Astrocyte (in vitro differentiated cells and primary cell): ENCODE results near the gene GLO1. TPM values are rescaled to one million over a fixed set of nuclear protein-coding genes. Genes with fewer than 3 reads are reported as not detected.

Experiments used
- DNase-seq: peaks from one replicate; pipeline ENCODE4 v3.0.0-alpha.2; 2010; ENCODE audit warnings: low read depth
- FAIRE-seq: peaks from 2 replicates; lab custom pipeline; 2011; peaks lifted over from hg19 to GRCh38; lab: Jason Lieb, UNC
- H2AFZ ChIP-seq: 2 replicates; pipeline ENCODE4 v1.6.0; 2012; ENCODE audit warnings: low read depth, low read length, inconsistent platforms
- H3K27ac ChIP-seq: 2 replicates; pipeline ENCODE4 v1.5.1; 2011; ENCODE audit warnings: low read depth, low read length, inconsistent platforms
- H3K27me3 ChIP-seq: 2 replicates; pipeline ENCODE4 v1.6.0; 2011; ENCODE audit warnings: low read length, inconsistent platforms; ENCODE audit not compliant: insufficient read depth
- H3K36me3 ChIP-seq: 2 replicates; pipeline ENCODE4 v1.5.1; 2011; ENCODE audit warnings: low read length, inconsistent platforms; ENCODE audit not compliant: insufficient read depth
- H3K4me1 ChIP-seq: 2 replicates; pipeline ENCODE4 v1.5.1; 2011; ENCODE audit warnings: low read length, inconsistent platforms; ENCODE audit not compliant: insufficient read depth
- H3K4me2 ChIP-seq: 2 replicates; pipeline ENCODE4 v1.6.0; 2012; ENCODE audit warnings: low read length, inconsistent platforms
- H3K4me3 ChIP-seq: 2 replicates; pipeline ENCODE4 v1.5.1; 2011; ENCODE audit warnings: low read depth, mild to moderate bottlenecking, low read length, inconsistent platforms; ENCODE audit not compliant: insufficient read depth
- H3K79me2 ChIP-seq: 2 replicates; pipeline ENCODE4 v1.6.0; 2012; ENCODE audit warnings: mild to moderate bottlenecking, low read length, inconsistent platforms; ENCODE audit not compliant: insufficient read depth
- H3K9ac ChIP-seq: 2 replicates; pipeline ENCODE4 v1.6.0; 2012; ENCODE audit warnings: mild to moderate bottlenecking, low read length, inconsistent platforms
- H3K9me3 ChIP-seq: 2 replicates; pipeline ENCODE4 v1.5.1; 2012; ENCODE audit warnings: low read depth, mild to moderate bottlenecking, low read length, inconsistent platforms; ENCODE audit not compliant: insufficient read depth
- H4K20me1 ChIP-seq: 2 replicates; pipeline ENCODE4 v1.6.0; 2012; ENCODE audit warnings: low read length, inconsistent platforms; ENCODE audit not compliant: insufficient read depth
- H3K27ac Mint-ChIP-seq: one replicate; pipeline ENCODE4 v1.8.0; 2021; ENCODE audit warnings: mild to moderate bottlenecking, mixed read lengths; ENCODE audit not compliant: unreplicated experiment
- H3K27me3 Mint-ChIP-seq: one replicate; pipeline ENCODE4 v1.8.0; 2021; ENCODE audit warnings: low read depth, mixed read lengths; ENCODE audit not compliant: unreplicated experiment
- H3K36me3 Mint-ChIP-seq: one replicate; pipeline ENCODE4 v1.8.0; 2021; ENCODE audit warnings: low read depth, mixed read lengths; ENCODE audit not compliant: unreplicated experiment
- H3K4me1 Mint-ChIP-seq: one replicate; pipeline ENCODE4 v1.8.0; 2021; ENCODE audit warnings: low read depth, mixed read lengths; ENCODE audit not compliant: unreplicated experiment
- H3K4me3 Mint-ChIP-seq: one replicate; pipeline ENCODE4 v1.8.0; 2021; ENCODE audit warnings: mild to moderate bottlenecking, moderate library complexity, mixed read lengths; ENCODE audit not compliant: unreplicated experiment
- H3K9me3 Mint-ChIP-seq: one replicate; pipeline ENCODE4 v1.8.0; 2021; ENCODE audit warnings: mild to moderate bottlenecking, mixed read lengths; ENCODE audit not compliant: unreplicated experiment
- EZH2 ChIP-seq: IDR thresholded peaks from 2 replicates; pipeline ENCODE4 v1.6.1; 2012; ENCODE audit warnings: mild to moderate bottlenecking, low read length, inconsistent platforms; ENCODE audit not compliant: insufficient read depth
- total RNA-seq: library from RNA; stranded (reverse); gene quantifications from 2 replicates; pipeline ENCODE4 v1.2.1, GENCODE V29; 2021
- TF ChIP-seq, protein P1 (sequence below): IDR thresholded peaks from 2 replicates; pipeline ENCODE4 v1.5.1; 2011; ENCODE audit warnings: low read depth, mild to moderate bottlenecking, inconsistent platforms, low read length, moderate library complexity; ENCODE audit not compliant: insufficient read depth

GLO1 gene
- total RNA-seq, 1 donor from 2014 or later = 172 TPM

DNA sequence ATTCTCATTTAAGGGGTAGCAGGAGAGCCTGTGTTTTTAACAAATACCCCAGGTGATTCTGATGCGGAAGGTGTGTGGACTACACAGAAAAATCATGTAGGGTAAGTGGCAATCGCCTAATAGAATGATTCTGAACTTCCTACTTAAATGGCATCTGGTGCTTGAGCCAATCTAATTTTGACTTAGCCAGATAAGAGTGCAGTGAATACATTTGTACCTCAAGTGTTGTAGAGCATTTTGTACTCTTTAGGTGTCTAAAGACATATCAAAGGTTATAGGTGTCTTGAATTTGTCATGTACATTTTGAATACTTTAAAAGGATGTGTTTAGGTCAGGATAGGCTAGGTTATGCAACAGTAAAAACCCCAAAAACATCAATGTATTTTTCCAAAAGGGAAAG lies 53.2 kb downstream of the GLO1 start:
- Mint-ChIP-seq H3K36me3 (no peaks in the 10 kb centered on the region), H3K4me1 (peaks cover 1% of the 10 kb centered on the region), H3K27me3 (peaks cover 2% of the 10 kb centered on the region), H3K27ac (no peak overlapping the region), H3K9me3 (peaks cover 4% of the 10 kb centered on the region), H3K4me3 (no peak overlapping the region)
- H3K79me2 ChIP-seq = no peaks in the 10 kb centered on the region
- FAIRE-seq (no peak), DNase-seq (no peak)
- no peak overlapping the region for H3K27ac ChIP-seq
- H4K20me1 ChIP-seq = no peaks in the 10 kb centered on the region
- no peak for TF ChIP-seq EZH2
- TF ChIP-seq, protein P1, sequence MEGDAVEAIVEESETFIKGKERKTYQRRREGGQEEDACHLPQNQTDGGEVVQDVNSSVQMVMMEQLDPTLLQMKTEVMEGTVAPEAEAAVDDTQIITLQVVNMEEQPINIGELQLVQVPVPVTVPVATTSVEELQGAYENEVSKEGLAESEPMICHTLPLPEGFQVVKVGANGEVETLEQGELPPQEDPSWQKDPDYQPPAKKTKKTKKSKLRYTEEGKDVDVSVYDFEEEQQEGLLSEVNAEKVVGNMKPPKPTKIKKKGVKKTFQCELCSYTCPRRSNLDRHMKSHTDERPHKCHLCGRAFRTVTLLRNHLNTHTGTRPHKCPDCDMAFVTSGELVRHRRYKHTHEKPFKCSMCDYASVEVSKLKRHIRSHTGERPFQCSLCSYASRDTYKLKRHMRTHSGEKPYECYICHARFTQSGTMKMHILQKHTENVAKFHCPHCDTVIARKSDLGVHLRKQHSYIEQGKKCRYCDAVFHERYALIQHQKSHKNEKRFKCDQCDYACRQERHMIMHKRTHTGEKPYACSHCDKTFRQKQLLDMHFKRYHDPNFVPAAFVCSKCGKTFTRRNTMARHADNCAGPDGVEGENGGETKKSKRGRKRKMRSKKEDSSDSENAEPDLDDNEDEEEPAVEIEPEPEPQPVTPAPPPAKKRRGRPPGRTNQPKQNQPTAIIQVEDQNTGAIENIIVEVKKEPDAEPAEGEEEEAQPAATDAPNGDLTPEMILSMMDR = no peak
- no peaks in the 10 kb centered on the region for H3K4me1 ChIP-seq
- no peak overlapping the region for H3K9ac ChIP-seq
- H2AFZ ChIP-seq = no peak overlapping the region
- H3K9me3 ChIP-seq = no peaks in the 10 kb centered on the region
- H3K4me3 ChIP-seq = no peak overlapping the region
- H3K4me2 ChIP-seq = no peak overlapping the region
- no peaks in the 10 kb centered on the region for H3K27me3 ChIP-seq
- H3K36me3 ChIP-seq = no peaks in the 10 kb centered on the region

DNA sequence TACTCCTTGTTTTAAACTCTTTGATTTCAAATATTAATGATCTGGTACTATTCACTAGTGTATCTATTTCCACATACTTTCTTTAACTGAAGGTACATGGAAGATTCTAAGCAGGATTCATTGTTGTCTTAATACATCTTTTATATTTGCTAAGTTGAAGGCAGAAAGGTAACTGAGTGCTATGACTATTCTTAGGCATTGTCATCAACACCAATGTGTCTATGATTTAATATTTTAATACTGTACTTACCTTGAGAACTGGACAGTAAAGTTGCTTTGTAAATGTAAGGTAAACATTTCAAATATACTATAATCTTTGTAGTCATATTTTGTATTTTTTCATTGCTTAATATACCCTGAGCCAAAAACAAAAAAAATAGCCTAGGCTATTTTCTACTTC lies 54.3 kb downstream of the GLO1 start:
- no peaks in the 10 kb centered on the region for H3K27me3 ChIP-seq
- no peak overlapping the region for H3K4me3 ChIP-seq
- Mint-ChIP-seq H3K36me3 (no peaks in the 10 kb centered on the region), H3K4me3 (no peak overlapping the region), H3K27me3 (peaks cover under 1% of the 10 kb centered on the region), H3K9me3 (peaks cover 3% of the 10 kb centered on the region), H3K27ac (no peak overlapping the region), H3K4me1 (peaks cover 1% of the 10 kb centered on the region)
- FAIRE-seq (no peak), DNase-seq (no peak)
- no peaks in the 10 kb centered on the region for H3K79me2 ChIP-seq
- no peak overlapping the region for H3K4me2 ChIP-seq
- no peaks in the 10 kb centered on the region for H4K20me1 ChIP-seq
- no peak for TF ChIP-seq EZH2
- TF ChIP-seq, protein P1 = no peak
- no peaks in the 10 kb centered on the region for H3K36me3 ChIP-seq
- H3K9ac ChIP-seq = no peak overlapping the region
- H3K27ac ChIP-seq = no peak overlapping the region
- no peaks in the 10 kb centered on the region for H3K4me1 ChIP-seq
- H2AFZ ChIP-seq = no peak overlapping the region
- H3K9me3 ChIP-seq = no peaks in the 10 kb centered on the region

GRCh38 chr6:38646166-38646878 lies 56.6 kb downstream of the GLO1 start:
- no peak overlapping the region for H3K4me3 ChIP-seq
- Mint-ChIP-seq H3K4me1 (peaks cover 1% of the 10 kb centered on the region), H3K36me3 (no peaks in the 10 kb centered on the region), H3K9me3 (peaks cover 2% of the 10 kb centered on the region), H3K27ac (no peak overlapping the region), H3K4me3 (no peak overlapping the region), H3K27me3 (no peaks in the 10 kb centered on the region)
- no peaks in the 10 kb centered on the region for H3K36me3 ChIP-seq
- DNase-seq (peak; percentile 20), FAIRE-seq (no peak)
- H3K9ac ChIP-seq = no peak overlapping the region
- H3K4me2 ChIP-seq = no peak overlapping the region
- H3K27me3 ChIP-seq = no peaks in the 10 kb centered on the region
- H3K27ac ChIP-seq = no peak overlapping the region
- H3K4me1 ChIP-seq = no peaks in the 10 kb centered on the region
- no peaks in the 10 kb centered on the region for H4K20me1 ChIP-seq
- H2AFZ ChIP-seq = no peak overlapping the region
- no peaks in the 10 kb centered on the region for H3K9me3 ChIP-seq
- TF ChIP-seq, protein P1 = no peak
- no peaks in the 10 kb centered on the region for H3K79me2 ChIP-seq
